HUES64 (cell line): ENCODE data around the gene SRSF11.
"Not testable (repeated sequence)": the region's sequence is repeated elsewhere in the genome, so short reads cannot be mapped to it uniquely, and the experiment has no call there.

Experiments
- H3K27ac ChIP-seq: 2 replicates; pipeline ENCODE4 v1.7.0; 2013; ENCODE audit warnings: low read depth, low read length, inconsistent platforms
- H3K27me3 ChIP-seq: 2 replicates; pipeline ENCODE4 v1.6.1; 2013; ENCODE audit warnings: mild to moderate bottlenecking, low read length; ENCODE audit not compliant: insufficient read depth
- H3K36me3 ChIP-seq: 2 replicates; pipeline ENCODE4 v1.6.1; 2013; ENCODE audit warnings: mild to moderate bottlenecking, low read length; ENCODE audit not compliant: insufficient read depth
- H3K4me1 ChIP-seq: 2 replicates; pipeline ENCODE4 v1.6.1; 2013; ENCODE audit warnings: mild to moderate bottlenecking, low read length, moderate library complexity; ENCODE audit not compliant: insufficient read depth
- H3K4me3 ChIP-seq: 2 replicates; pipeline ENCODE4 v1.5.1; 2013; ENCODE audit warnings: mild to moderate bottlenecking, low read length, moderate library complexity
- H3K9ac ChIP-seq: 2 replicates; pipeline ENCODE4 v1.6.1; 2013; ENCODE audit warnings: mild to moderate bottlenecking, low read depth, low read length
- H3K9me3 ChIP-seq: 2 replicates; pipeline ENCODE4 v1.6.1; 2013; ENCODE audit warnings: low read depth, low read length; ENCODE audit not compliant: insufficient read depth
- WGBS: fragments of 150-250, 120-280 bp; methylation state at CpG from one replicate; pipeline ENCODE4 v1.1.7; 2013; ENCODE audit warnings: missing lambda C conversion rate; 5-methylcytosine and 5-hydroxymethylcytosine counted together

SRSF11 gene

GRCh38 chr1:70204139-70204538, 17.0 kb upstream of the SRSF11 start:
- Histone ChIP-seq H3K4me3 (peak overlapping the region; percentile 88), H3K36me3 (peaks cover 17% of the 10 kb centered on the region), H3K9me3 (no peaks in the 10 kb centered on the region), H3K27me3 (no peaks in the 10 kb centered on the region), H3K27ac (no peak overlapping the region), H3K9ac (no peak overlapping the region; the same call in 1 of the 2 replicates), H3K4me1 (peaks cover 9% of the 10 kb centered on the region; the same call in 1 of the 2 replicates)
- WGBS = 96% methylated on average over 1 of the region's 1 CpG

- peaks cover 18% of the 10 kb centered on the region for H3K36me3 ChIP-seq
- H3K4me3 ChIP-seq = peak overlapping the region; percentile 88
- no peaks in the 10 kb centered on the region for H3K9me3 ChIP-seq
- no peak overlapping the region for H3K27ac ChIP-seq
- H3K9ac ChIP-seq = peak overlapping the region; percentile 97
- H3K4me1 ChIP-seq = peaks cover 9% of the 10 kb centered on the region; the same call in 1 of the 2 replicates
- 4% methylated on average over 4 of the region's 4 CpGs for WGBS
- H3K27me3 ChIP-seq = no peaks in the 10 kb centered on the region
These were observed 16.6 kb upstream of the SRSF11 start for GRCh38 chr1:70204600-70204999.

- Histone ChIP-seq H3K9ac (peak overlapping the region; percentile 97), H3K36me3 (peaks cover 18% of the 10 kb centered on the region), H3K4me3 (peak overlapping the region; percentile 88), H3K27me3 (no peaks in the 10 kb centered on the region), H3K4me1 (peaks cover 9% of the 10 kb centered on the region; the same call in 1 of the 2 replicates), H3K9me3 (no peaks in the 10 kb centered on the region), H3K27ac (peak overlapping the region; percentile 37)
- WGBS = under 1% methylated on average over 11 of the region's 11 CpGs
These were observed 16.1 kb upstream of the SRSF11 start for GRCh38 chr1:70205071-70205433.

GRCh38 chr1:70205434-70206118, 15.6 kb upstream of the SRSF11 start, which contains the start of gene LRRC40:
Gene LRRC40, minus strand, starts transcription at chr1:70205579. Its CDS starts 39 bp downstream, at chr1:70205540.
- WGBS = under 1% methylated on average over 47 of the region's 47 CpGs
- peaks cover 9% of the 10 kb centered on the region; the same call in 1 of the 2 replicates for H3K4me1 ChIP-seq
- no peaks in the 10 kb centered on the region for H3K27me3 ChIP-seq
- H3K27ac ChIP-seq = peak within 1 kb of the TSS; percentile 91
- no peaks in the 10 kb centered on the region for H3K9me3 ChIP-seq
- peak within 1 kb of the TSS; percentile 88 for H3K4me3 ChIP-seq
- H3K36me3 ChIP-seq = peaks cover 18% of the 10 kb centered on the region
- peak within 1 kb of the TSS; percentile 97 for H3K9ac ChIP-seq

- peak overlapping the region; percentile 97; the same call in 1 of the 2 replicates for H3K9ac ChIP-seq
- 91% methylated on average over 17 of the region's 17 CpGs for WGBS
- peaks cover 18% of the 10 kb centered on the region for H3K36me3 ChIP-seq
- H3K27ac ChIP-seq, H3K27me3 ChIP-seq, H3K9me3 ChIP-seq, H3K4me1 ChIP-seq: not testable (repeated sequence)
- peak overlapping the region; percentile 88 for H3K4me3 ChIP-seq
These were observed 14.3 kb upstream of the SRSF11 start for GRCh38 chr1:70206833-70207232.

GRCh38 chr1:70207492-70207891, 13.7 kb upstream of the SRSF11 start:
- Histone ChIP-seq H3K9me3 (no peaks in the 10 kb centered on the region), H3K27ac (no peak overlapping the region), H3K27me3 (no peaks in the 10 kb centered on the region), H3K4me1 (peaks cover 9% of the 10 kb centered on the region; the same call in 1 of the 2 replicates), H3K9ac (no peak overlapping the region), H3K4me3 (no peak overlapping the region), H3K36me3 (peaks cover 18% of the 10 kb centered on the region)
- WGBS = 96% methylated on average over 4 of the region's 4 CpGs

- H3K9me3 ChIP-seq = no peaks in the 10 kb centered on the region
- H3K4me1 ChIP-seq = peaks cover 9% of the 10 kb centered on the region; the same call in 1 of the 2 replicates
- H3K4me3 ChIP-seq = no peak overlapping the region
- no peak overlapping the region for H3K9ac ChIP-seq
- 94% methylated on average over 7 of the region's 7 CpGs for WGBS
- no peaks in the 10 kb centered on the region for H3K27me3 ChIP-seq
- H3K36me3 ChIP-seq = peaks cover 18% of the 10 kb centered on the region
- H3K27ac ChIP-seq = no peak overlapping the region
These were observed 12.9 kb upstream of the SRSF11 start for GRCh38 chr1:70208292-70208691.

- Histone ChIP-seq H3K36me3 (peaks cover 27% of the 10 kb centered on the region), H3K4me1 (peaks cover 4% of the 10 kb centered on the region; the same call in 1 of the 2 replicates), H3K4me3 (no peak overlapping the region), H3K27me3 (no peaks in the 10 kb centered on the region), H3K9me3 (no peaks in the 10 kb centered on the region), H3K27ac (no peak overlapping the region), H3K9ac (no peak overlapping the region)
- WGBS = 100% methylated on average over 1 of the region's 1 CpG
These were observed 10.4 kb upstream of the SRSF11 start for GRCh38 chr1:70210820-70211219.

GRCh38 chr1:70211541-70211940, 9.6 kb upstream of the SRSF11 start:
- H3K27ac ChIP-seq = no peak overlapping the region
- H3K9ac ChIP-seq = no peak overlapping the region
- no peaks in the 10 kb centered on the region for H3K27me3 ChIP-seq
- peaks cover 31% of the 10 kb centered on the region for H3K36me3 ChIP-seq
- no peak overlapping the region for H3K4me3 ChIP-seq
- H3K9me3 ChIP-seq = no peaks in the 10 kb centered on the region
- H3K4me1 ChIP-seq = peaks cover 4% of the 10 kb centered on the region; the same call in 1 of the 2 replicates

GRCh38 chr1:70220015-70220414, 1.2 kb upstream of the SRSF11 start:
- Histone ChIP-seq H3K4me3 (no peak overlapping the region), H3K4me1 (peaks cover 23% of the 10 kb centered on the region), H3K9me3 (no peaks in the 10 kb centered on the region), H3K27ac (no peak overlapping the region), H3K36me3 (peaks cover 47% of the 10 kb centered on the region), H3K27me3 (no peaks in the 10 kb centered on the region), H3K9ac (no peak overlapping the region)
- 94% methylated on average over 2 of the region's 2 CpGs for WGBS

GRCh38 chr1:70220517-70221237, 503 bp upstream of the SRSF11 start:
- 65% methylated on average over 16 of the region's 17 CpGs for WGBS
- Histone ChIP-seq H3K27ac (peak overlapping the region; percentile 99), H3K9ac (peak overlapping the region; percentile 99), H3K9me3 (no peaks in the 10 kb centered on the region), H3K36me3 (peaks cover 47% of the 10 kb centered on the region), H3K27me3 (no peaks in the 10 kb centered on the region), H3K4me1 (peaks cover 23% of the 10 kb centered on the region), H3K4me3 (peak overlapping the region; percentile 98)
